Peyer's patch (tissue), 4 donors: ENCODE data around the gene SLC6A17. TPM values are rescaled to one million over a fixed set of nuclear protein-coding genes. Genes with fewer than 3 reads are reported as not detected.

Experiments used
- DNase-seq, 3 donors: peaks; one replicate each; pipeline ENCODE4 v3.0.0-alpha.2; 2017 to 2019
- H3K27ac ChIP-seq, 4 donors: fragments of 200-600 bp; sonication (generic); one replicate each; pipeline ENCODE4 v1.5.1; 2016 to 2019
- H3K27me3 ChIP-seq, 2 donors: fragments of 200-600 bp; sonication (generic); one replicate each; pipeline ENCODE4 v1.5.1; 2019
- H3K36me3 ChIP-seq, 3 donors: fragments of 200-600 bp; sonication (generic); one replicate each; pipeline ENCODE4 v1.5.1; 2016 to 2019
- H3K4me1 ChIP-seq, 4 donors: fragments of 200-600 bp; sonication (generic); one replicate each; pipeline ENCODE4 v1.5.1; 2016 to 2019
- H3K4me3 ChIP-seq, 4 donors: fragments of 200-600 bp; sonication (generic); 1 replicate in 3 of 4; 2 replicates in 1 of 4; pipeline ENCODE4 v1.5.1; 2016 to 2019; ENCODE audit warnings: mild to moderate bottlenecking in 1 of 4
- H3K9me3 ChIP-seq, 4 donors: fragments of 200-600 bp; sonication (generic); one replicate each; pipeline ENCODE4 v1.5.1; 2016 to 2019; ENCODE audit warnings: mild to moderate bottlenecking in 1 of 4
- CTCF ChIP-seq, 6 experiments: fragments of 450-650 bp in 4 of 6; fragments of 200-600 bp in 2 of 6; sonication (generic) in 1 of 6; IDR thresholded peaks; one replicate each; pipeline ENCODE4 v1.5.1; 2017 to 2019; ENCODE audit warnings: antibody characterized with exemption in 6 of 6, mild to moderate bottlenecking in 3 of 6, moderate library complexity in 1 of 6
- POLR2A ChIP-seq, 2 donors: fragments of 450-650 bp; IDR thresholded peaks; one replicate each; pipeline ENCODE4 v1.5.1; 2017; ENCODE audit warnings: antibody characterized with exemption in 2 of 2, mild to moderate bottlenecking in 2 of 2, moderate library complexity in 2 of 2
- total RNA-seq, 4 donors: library from RNA; depleted of rRNA; stranded (reverse); fragments of >200 nt; gene quantifications; one replicate each; pipeline ENCODE4 v1.1.0, GENCODE V29; 2016

The SLC6A17 gene
- total RNA-seq, 4 donors from 2014 or later = 0.13 to 0.28 TPM; not detected in 2

- TF ChIP-seq CTCF (IDR thresholded peaks at IDR 0.05) (no peak), POLR2A (IDR thresholded peaks at IDR 0.05) (no peak)
- Histone ChIP-seq H3K27me3 (peaks cover 0 to 9% of the 10 kb centered on the region in 2 donors), H3K27ac (no peak overlapping the region), H3K4me1 (peaks cover 0 to 7% (median 0%) of the 10 kb centered on the region in 4 donors), H3K4me3 (peak overlapping the region in 1 of 4 donors; percentile 10), H3K9me3 (no peaks in the 10 kb centered on the region), H3K36me3 (no peaks in the 10 kb centered on the region)
- no peak for DNase-seq
These were observed 20.1 kb upstream of the SLC6A17 start for GRCh38 chr1:110130113-110130591.

- no peak overlapping the region for H3K4me3 ChIP-seq
- TF ChIP-seq CTCF (IDR thresholded peaks at IDR 0.05) (no peak), POLR2A (IDR thresholded peaks at IDR 0.05) (no peak)
These were observed 19.3 kb upstream of the SLC6A17 start for GRCh38 chr1:110130989-110131388.

GRCh38 chr1:110132682-110133081 is 17.6 kb upstream of the SLC6A17 start:
- no peak overlapping the region for H3K27ac ChIP-seq
- no peaks in the 10 kb centered on the region for H3K9me3 ChIP-seq
- H3K4me3 ChIP-seq = no peak overlapping the region
- no peaks in the 10 kb centered on the region for H3K36me3 ChIP-seq
- H3K27me3 ChIP-seq = peaks cover 0 to 9% of the 10 kb centered on the region in 2 donors
- no peak for TF ChIP-seq CTCF (IDR thresholded peaks at IDR 0.05)
- TF ChIP-seq POLR2A (IDR thresholded peaks at IDR 0.05) = no peak
- DNase-seq = no peak
- H3K4me1 ChIP-seq = peaks cover 0 to 7% (median 0%) of the 10 kb centered on the region in 4 donors

More at GRCh38 chr1:110130989-110131388, 19.3 kb upstream of the SLC6A17 start:
- H3K4me1 ChIP-seq = peaks cover 0 to 7% (median 0%) of the 10 kb centered on the region in 4 donors
- H3K27me3 ChIP-seq = peaks cover 0 to 9% of the 10 kb centered on the region in 2 donors
- no peak for DNase-seq
- no peaks in the 10 kb centered on the region for H3K36me3 ChIP-seq
- H3K9me3 ChIP-seq = no peaks in the 10 kb centered on the region
- H3K27ac ChIP-seq = no peak overlapping the region

GRCh38 chr1:110133436-110133835 is 16.9 kb upstream of the SLC6A17 start:
- H3K9me3 ChIP-seq = no peaks in the 10 kb centered on the region
- peaks cover 0 to 7% (median 0%) of the 10 kb centered on the region in 4 donors for H3K4me1 ChIP-seq
- H3K27ac ChIP-seq = no peak overlapping the region
- H3K4me3 ChIP-seq = no peak overlapping the region
- H3K27me3 ChIP-seq = peaks cover 0 to 9% of the 10 kb centered on the region in 2 donors
- H3K36me3 ChIP-seq = no peaks in the 10 kb centered on the region
- TF ChIP-seq CTCF (IDR thresholded peaks at IDR 0.05) = no peak
- no peak for TF ChIP-seq POLR2A (IDR thresholded peaks at IDR 0.05)
- DNase-seq = no peak

GRCh38 chr1:110134050-110134595 is 16.2 kb upstream of the SLC6A17 start:
- Histone ChIP-seq H3K4me1 (peaks cover 0 to 7% (median 0%) of the 10 kb centered on the region in 4 donors), H3K27ac (no peak overlapping the region), H3K4me3 (no peak overlapping the region), H3K27me3 (peaks cover 0 to 9% of the 10 kb centered on the region in 2 donors), H3K36me3 (no peaks in the 10 kb centered on the region), H3K9me3 (no peaks in the 10 kb centered on the region)
- no peak for DNase-seq
- TF ChIP-seq CTCF (IDR thresholded peaks at IDR 0.05) (no peak), POLR2A (IDR thresholded peaks at IDR 0.05) (no peak)
